Suprapubic skin (tissue), 4 donors: ENCODE data around the gene DENND6B. TPM values are rescaled to one million over a fixed set of nuclear protein-coding genes. Genes with fewer than 3 reads are reported as not detected.
"Not testable (repeated sequence)": the region's sequence is repeated elsewhere in the genome, so short reads cannot be mapped to it uniquely, and the experiment has no call there.

ENCODE experiments used
- DNase-seq, 2 donors: peaks; one replicate each; pipeline ENCODE4 v3.0.0-alpha.2; 2019; ENCODE audit warnings: low spot score in 2 of 2
- H3K27ac ChIP-seq: fragments of 200-600 bp; sonication (generic); one replicate; pipeline ENCODE4 v1.5.1; 2019
- H3K27me3 ChIP-seq: fragments of 200-600 bp; sonication (generic); one replicate; pipeline ENCODE4 v1.5.1; 2019
- H3K36me3 ChIP-seq: fragments of 200-600 bp; sonication (generic); one replicate; pipeline ENCODE4 v1.5.1; 2019
- H3K4me1 ChIP-seq: fragments of 200-600 bp; sonication (generic); one replicate; pipeline ENCODE4 v1.5.1; 2019
- H3K4me3 ChIP-seq: fragments of 200-600 bp; sonication (generic); one replicate; pipeline ENCODE4 v1.5.1; 2019; ENCODE audit warnings: mild to moderate bottlenecking
- H3K9me3 ChIP-seq: fragments of 200-600 bp; sonication (generic); one replicate; pipeline ENCODE4 v1.5.1; 2019
- EP300 ChIP-seq: sonication (generic); formaldehyde crosslinking; IDR thresholded peaks from one replicate; pipeline ENCODE4 v1.6.1; 2017; ENCODE audit warnings: antibody characterized with exemption
- POLR2A ChIP-seq, 2 donors: fragments of 450-650 bp; IDR thresholded peaks; one replicate each; pipeline ENCODE4 v1.6.1; 2017; ENCODE audit warnings: antibody characterized with exemption in 2 of 2, mild to moderate bottlenecking in 2 of 2, moderate library complexity in 2 of 2
- POLR2AphosphoS5 ChIP-seq, 3 donors: sonication (generic); formaldehyde crosslinking; IDR thresholded peaks; one replicate each; pipeline ENCODE4 v1.6.1; 2017; ENCODE audit warnings: antibody characterized with exemption in 3 of 3
- WGBS: methylation state at CpG from one replicate; pipeline ENCODE4 v1.1.5; 2018; 5-methylcytosine and 5-hydroxymethylcytosine counted together
- total RNA-seq, 4 donors: library from RNA; depleted of rRNA; stranded (reverse); fragments of >200 nt; gene quantifications; one replicate each; pipeline ENCODE4 v1.1.0, GENCODE V29; 2016
- TF ChIP-seq, protein P1 (sequence below), 2 donors: fragments of 200-600 bp in 1 of 2; fragments of 450-650 bp in 1 of 2; sonication (generic) in 1 of 2; IDR thresholded peaks; one replicate each; pipeline ENCODE4 v1.5.1; 2016 to 2019; ENCODE audit warnings: antibody characterized with exemption in 2 of 2, mild to moderate bottlenecking in 1 of 2, moderate library complexity in 1 of 2

DENND6B gene
- total RNA-seq, 4 donors from 2014 or later: 3.3 to 5.4 (median 3.4) TPM

DNA sequence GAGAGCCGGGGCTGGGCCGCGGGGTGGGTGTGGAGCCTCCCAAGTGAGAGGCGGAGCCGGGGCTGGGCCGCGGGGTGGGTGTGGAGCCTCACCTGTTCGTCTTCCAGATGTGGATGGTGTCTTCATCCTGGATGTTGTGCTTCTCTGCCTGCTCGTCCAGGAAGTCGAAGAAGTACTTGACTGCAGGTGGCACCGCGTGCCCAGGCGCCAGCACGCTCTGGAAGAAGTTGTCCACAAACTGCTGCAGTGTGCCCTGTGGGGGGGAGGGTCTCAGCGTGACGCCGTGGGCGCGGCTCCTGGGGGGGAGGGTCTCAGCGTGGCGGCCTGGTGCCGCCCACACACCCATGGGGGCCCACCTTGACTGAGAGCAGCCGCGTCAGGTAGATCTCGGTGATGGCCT lies 49.1 kb downstream of the DENND6B start:
- H3K4me1 ChIP-seq: peaks cover 20% of the 10 kb centered on the region
- DNase-seq: no peak
- no peak overlapping the region for H3K27ac ChIP-seq
- no peaks in the 10 kb centered on the region for H3K9me3 ChIP-seq
- no peak overlapping the region for H3K4me3 ChIP-seq
- peaks cover 80% of the 10 kb centered on the region for H3K36me3 ChIP-seq
- WGBS: 48% methylated on average over 9 of the region's 25 CpGs
- H3K27me3 ChIP-seq: no peaks in the 10 kb centered on the region
- no peak for TF ChIP-seq POLR2A (IDR thresholded peaks at IDR 0.05)
- TF ChIP-seq, protein P1, sequence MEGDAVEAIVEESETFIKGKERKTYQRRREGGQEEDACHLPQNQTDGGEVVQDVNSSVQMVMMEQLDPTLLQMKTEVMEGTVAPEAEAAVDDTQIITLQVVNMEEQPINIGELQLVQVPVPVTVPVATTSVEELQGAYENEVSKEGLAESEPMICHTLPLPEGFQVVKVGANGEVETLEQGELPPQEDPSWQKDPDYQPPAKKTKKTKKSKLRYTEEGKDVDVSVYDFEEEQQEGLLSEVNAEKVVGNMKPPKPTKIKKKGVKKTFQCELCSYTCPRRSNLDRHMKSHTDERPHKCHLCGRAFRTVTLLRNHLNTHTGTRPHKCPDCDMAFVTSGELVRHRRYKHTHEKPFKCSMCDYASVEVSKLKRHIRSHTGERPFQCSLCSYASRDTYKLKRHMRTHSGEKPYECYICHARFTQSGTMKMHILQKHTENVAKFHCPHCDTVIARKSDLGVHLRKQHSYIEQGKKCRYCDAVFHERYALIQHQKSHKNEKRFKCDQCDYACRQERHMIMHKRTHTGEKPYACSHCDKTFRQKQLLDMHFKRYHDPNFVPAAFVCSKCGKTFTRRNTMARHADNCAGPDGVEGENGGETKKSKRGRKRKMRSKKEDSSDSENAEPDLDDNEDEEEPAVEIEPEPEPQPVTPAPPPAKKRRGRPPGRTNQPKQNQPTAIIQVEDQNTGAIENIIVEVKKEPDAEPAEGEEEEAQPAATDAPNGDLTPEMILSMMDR (IDR thresholded peaks at IDR 0.05): no peak
- TF ChIP-seq EP300: no peak
- TF ChIP-seq POLR2AphosphoS5 (IDR thresholded peaks at IDR 0.05): no peak

DNA sequence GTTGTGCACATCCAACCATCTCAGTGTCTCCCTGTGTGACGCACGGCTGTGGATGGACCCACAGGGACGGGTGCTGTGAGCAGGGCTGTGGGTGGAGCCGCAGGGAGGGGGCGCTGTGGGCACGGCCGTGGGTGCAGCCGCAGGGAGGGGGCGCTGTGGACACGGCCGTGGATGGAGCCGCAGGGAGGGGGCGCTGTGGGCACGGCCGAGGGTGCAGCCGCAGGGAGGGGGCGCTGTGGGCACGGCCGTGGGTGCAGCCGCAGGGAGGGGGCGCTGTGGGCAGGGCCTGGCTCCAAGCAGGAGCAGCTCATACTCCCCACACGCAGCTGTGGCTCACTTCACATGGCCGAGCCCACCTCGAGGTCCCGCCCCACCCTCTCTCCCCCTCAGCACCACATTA lies 50.7 kb downstream of the DENND6B start:
- Histone ChIP-seq H3K9me3 (no peaks in the 10 kb centered on the region), H3K27me3 (no peaks in the 10 kb centered on the region), H3K4me3 (no peak overlapping the region), H3K27ac (no peak overlapping the region), H3K4me1 (peaks cover 25% of the 10 kb centered on the region), H3K36me3 (peaks cover 64% of the 10 kb centered on the region)
- no peak for DNase-seq
- TF ChIP-seq EP300: no peak
- TF ChIP-seq, protein P1 (IDR thresholded peaks at IDR 0.05): peak in 1 of 2 donors; percentile 77
- WGBS: 52% methylated on average over 21 of the region's 25 CpGs

DNA sequence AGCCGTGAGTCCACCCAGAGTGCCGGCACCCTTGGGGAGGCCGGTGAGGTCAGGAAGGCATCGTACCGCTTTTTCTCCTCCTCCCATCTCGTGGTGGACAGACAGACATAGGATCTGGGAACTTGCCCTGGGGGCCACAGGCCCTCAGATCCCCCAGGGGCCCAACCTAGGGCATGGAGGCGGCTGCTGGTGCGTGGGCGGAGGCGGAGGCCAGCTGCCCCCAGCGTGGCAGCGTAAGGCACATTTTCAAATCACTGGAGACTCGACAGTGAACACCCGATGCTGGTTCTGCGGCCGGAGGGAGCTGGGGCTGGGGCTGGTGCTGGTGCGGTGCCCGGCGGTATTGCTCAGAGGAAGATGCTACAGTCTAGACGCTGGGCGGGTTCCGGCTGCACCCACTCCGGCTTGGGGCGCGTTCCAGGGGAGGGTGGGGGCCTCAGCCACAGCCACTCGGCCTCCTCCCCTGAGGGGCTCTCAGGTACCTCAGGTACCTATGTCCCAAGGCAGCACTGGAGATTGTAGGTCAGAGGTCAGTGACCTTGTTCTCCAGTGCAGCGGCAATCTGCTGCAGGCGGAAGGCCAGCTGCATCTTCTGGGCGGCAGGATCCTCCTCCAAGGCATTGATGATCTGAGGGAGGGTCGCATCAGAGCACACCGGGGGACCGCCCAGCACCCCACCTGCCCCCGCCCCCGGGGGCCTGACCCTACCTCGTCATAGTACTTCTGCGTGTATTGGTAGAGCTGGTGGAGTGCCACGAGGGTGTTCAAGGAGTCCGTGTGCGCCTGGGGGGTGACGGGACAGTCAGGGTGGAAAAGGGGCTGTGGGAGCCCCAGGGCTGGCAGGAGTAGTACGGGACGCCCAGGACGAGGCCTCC lies 51.4 kb downstream of the DENND6B start:
- DNase-seq: no peak
- Histone ChIP-seq H3K27ac (no peak overlapping the region), H3K4me1 (peaks cover 32% of the 10 kb centered on the region), H3K9me3 (no peaks in the 10 kb centered on the region), H3K27me3 (no peaks in the 10 kb centered on the region), H3K36me3 (peaks cover 57% of the 10 kb centered on the region), H3K4me3 (no peak overlapping the region)
- 55% methylated on average over 4 of the region's 43 CpGs for WGBS
- TF ChIP-seq POLR2A (IDR thresholded peaks at IDR 0.05): no peak
- TF ChIP-seq, protein P1 (IDR thresholded peaks at IDR 0.05): no peak
- TF ChIP-seq POLR2AphosphoS5 (IDR thresholded peaks at IDR 0.05): no peak
- no peak for TF ChIP-seq EP300

DNA sequence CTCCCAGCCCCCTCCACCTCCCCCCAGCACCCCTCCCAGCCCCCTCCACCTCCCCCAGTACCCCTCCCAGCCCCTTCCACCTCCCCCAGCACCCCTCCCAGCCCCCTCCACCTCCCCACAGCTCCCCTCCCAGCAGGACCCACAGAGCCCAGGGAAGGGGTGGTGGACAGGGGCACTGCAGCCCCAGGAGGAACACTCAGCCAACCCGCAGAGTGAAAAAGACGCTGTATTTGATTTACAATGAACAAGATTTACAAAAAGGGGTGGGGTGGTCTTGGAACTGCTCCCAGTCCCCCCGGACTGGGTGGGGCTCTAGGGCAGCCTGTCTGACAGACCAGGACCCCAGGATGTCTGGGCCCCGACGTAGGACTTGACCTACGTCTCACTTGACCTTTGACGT lies 52.0 kb downstream of the DENND6B start:
- DNase-seq: no peak
- peaks cover 37% of the 10 kb centered on the region for H3K4me1 ChIP-seq
- no peak overlapping the region for H3K27ac ChIP-seq
- H3K27me3 ChIP-seq: no peaks in the 10 kb centered on the region
- H3K9me3 ChIP-seq: no peaks in the 10 kb centered on the region
- TF ChIP-seq POLR2AphosphoS5 (IDR thresholded peaks at IDR 0.05) (no peak), EP300 (no peak), POLR2A (IDR thresholded peaks at IDR 0.05) (no peak)
- TF ChIP-seq, protein P1 (IDR thresholded peaks at IDR 0.05): no peak
- 53% methylated on average over 5 of the region's 7 CpGs for WGBS
- H3K36me3 ChIP-seq: peaks cover 50% of the 10 kb centered on the region
- H3K4me3 ChIP-seq: no peak overlapping the region

DNA sequence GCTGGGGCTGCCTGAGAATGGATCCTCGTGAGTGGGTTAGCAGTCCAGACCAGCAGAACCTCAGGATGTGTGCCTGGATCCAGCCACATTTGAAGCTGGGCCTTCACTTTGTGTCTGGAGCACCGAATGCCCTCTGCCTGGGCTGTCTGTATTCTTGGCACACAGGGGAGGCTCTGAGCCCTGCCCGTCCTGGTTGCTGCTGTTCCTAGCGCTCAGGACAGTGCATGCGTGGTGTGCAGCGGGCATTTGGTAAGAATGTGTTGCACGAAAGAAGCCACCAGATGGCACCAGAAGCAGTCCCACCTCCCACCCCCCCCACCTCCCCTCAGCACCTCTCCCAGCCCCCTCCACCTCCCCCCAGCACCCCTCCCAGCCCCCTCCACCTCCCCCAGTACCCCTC lies 52.5 kb downstream of the DENND6B start:
- TF ChIP-seq, protein P1 (IDR thresholded peaks at IDR 0.05): peak in 1 of 2 donors; percentile 33
- TF ChIP-seq EP300 (no peak), POLR2A (IDR thresholded peaks at IDR 0.05) (no peak), POLR2AphosphoS5 (IDR thresholded peaks at IDR 0.05) (no peak)
- Histone ChIP-seq H3K4me1 (peaks cover 41% of the 10 kb centered on the region), H3K27me3 (no peaks in the 10 kb centered on the region), H3K27ac (no peak overlapping the region), H3K9me3 (no peaks in the 10 kb centered on the region), H3K4me3 (no peak overlapping the region), H3K36me3 (peaks cover 46% of the 10 kb centered on the region)
- WGBS: 26% methylated on average over 5 of the region's 7 CpGs
- no peak for DNase-seq

DNA sequence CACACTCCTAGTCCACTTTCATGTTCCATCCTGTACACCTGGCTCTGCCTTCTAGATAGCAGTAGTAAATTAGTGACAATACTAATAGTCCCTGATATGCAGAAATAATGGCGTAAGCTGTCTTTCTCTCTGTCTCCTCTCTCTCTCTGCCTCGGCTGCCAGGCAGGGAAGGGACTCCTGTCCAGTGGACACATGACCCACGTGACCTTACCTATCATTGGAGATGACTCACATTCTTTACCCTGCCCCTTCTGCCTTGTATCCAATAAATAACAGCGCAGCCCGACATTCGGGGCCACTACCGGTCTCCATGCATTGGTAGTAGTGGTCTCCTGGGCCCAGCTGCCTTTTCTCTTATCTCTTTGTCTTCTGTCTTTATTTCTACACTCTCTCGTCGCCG lies 53.0 kb downstream of the DENND6B start:
- not testable (repeated sequence) for H3K4me3 ChIP-seq, DNase-seq, H3K9me3 ChIP-seq, H3K27me3 ChIP-seq, H3K27ac ChIP-seq
- Histone ChIP-seq H3K36me3 (peaks cover 40% of the 10 kb centered on the region), H3K4me1 (peaks cover 47% of the 10 kb centered on the region)
- WGBS: 78% methylated on average over 10 of the region's 10 CpGs

DNA sequence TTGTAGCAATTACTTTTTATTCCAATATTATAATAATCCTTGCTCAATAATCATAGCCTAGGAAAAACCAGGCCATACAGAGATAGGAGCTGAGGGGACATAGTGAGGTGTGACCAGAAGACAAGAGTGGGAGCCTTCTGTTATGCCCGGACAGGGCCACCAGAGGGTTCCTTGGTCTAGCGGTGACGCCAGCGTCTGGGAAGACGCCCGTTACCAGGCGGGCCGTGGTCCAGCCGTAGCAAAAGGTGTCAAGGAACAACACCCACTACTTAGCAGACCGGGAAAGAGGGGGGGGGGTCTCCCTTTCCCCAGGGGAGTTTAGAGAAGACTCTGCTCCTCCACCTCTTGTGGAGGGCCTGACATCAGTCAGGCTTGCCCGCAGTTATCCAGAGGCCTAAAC lies 53.5 kb downstream of the DENND6B start:
- H3K4me3 ChIP-seq, H3K27ac ChIP-seq, H3K27me3 ChIP-seq, DNase-seq, H3K9me3 ChIP-seq: not testable (repeated sequence)
- 83% methylated on average over 1 of the region's 11 CpGs for WGBS
- peaks cover 51% of the 10 kb centered on the region for H3K4me1 ChIP-seq
- H3K36me3 ChIP-seq: peaks cover 36% of the 10 kb centered on the region
